Activated CD8-positive, alpha-beta T cell treated with anti-CD3 and anti-CD28 coated beads, Interleukin-2, amount 10 ng/mL, durations not matched to agents 7 days and 5 days (primary cell): ENCODE results near the gene CRTAP. TPM values are rescaled to one million over a fixed set of nuclear protein-coding genes. Genes with fewer than 3 reads are reported as not detected.

Experiments used
- ATAC-seq: fragments of 150-1000 bp; cut with Tn5 transposase; one replicate; pipeline ENCODE4 v1.10.0; 2021; ENCODE audit warnings: moderate library complexity
- CTCF ChIA-PET: fragments of 350-600 bp; sonication (Branson Sonifier 250); formaldehyde crosslinking; loops from one replicate; lab custom pipeline; 2021; ENCODE audit warnings: antibody characterized with exemption; lab: Charles Lee
- POLR2A ChIA-PET: fragments of 350-600 bp; sonication (Branson Sonifier 250); formaldehyde crosslinking; loops from one replicate; lab custom pipeline; 2021; ENCODE audit warnings: antibody characterized with exemption; lab: Charles Lee
- DNase-seq: peaks from one replicate; pipeline ENCODE4 v3.0.0-alpha.2; 2020
- H3K27ac Mint-ChIP-seq: one replicate; pipeline ENCODE4 v1.8.0; 2021; ENCODE audit warnings: mild to moderate bottlenecking, mixed read lengths
- H3K27me3 Mint-ChIP-seq: one replicate; pipeline ENCODE4 v1.8.0; 2021; ENCODE audit warnings: low read depth, mixed read lengths
- H3K36me3 Mint-ChIP-seq: one replicate; pipeline ENCODE4 v1.8.0; 2021; ENCODE audit warnings: low read depth, mixed read lengths
- H3K4me1 Mint-ChIP-seq: one replicate; pipeline ENCODE4 v1.8.0; 2021; ENCODE audit warnings: low read depth, mixed read lengths
- H3K4me3 Mint-ChIP-seq: one replicate; pipeline ENCODE4 v1.8.0; 2021; ENCODE audit warnings: mild to moderate bottlenecking, mixed read lengths
- H3K9me3 Mint-ChIP-seq: one replicate; pipeline ENCODE4 v1.8.0; 2022; ENCODE audit warnings: mixed read lengths; ENCODE audit not compliant: insufficient read depth
- total RNA-seq, 2 experiments: library from RNA; stranded (reverse); gene quantifications; one replicate each; pipeline ENCODE4 v1.2.3, GENCODE V29; 2021

CRTAP gene
- total RNA-seq, 2 experiments from 2014 or later = 21.2 to 22.5 TPM

DNA sequence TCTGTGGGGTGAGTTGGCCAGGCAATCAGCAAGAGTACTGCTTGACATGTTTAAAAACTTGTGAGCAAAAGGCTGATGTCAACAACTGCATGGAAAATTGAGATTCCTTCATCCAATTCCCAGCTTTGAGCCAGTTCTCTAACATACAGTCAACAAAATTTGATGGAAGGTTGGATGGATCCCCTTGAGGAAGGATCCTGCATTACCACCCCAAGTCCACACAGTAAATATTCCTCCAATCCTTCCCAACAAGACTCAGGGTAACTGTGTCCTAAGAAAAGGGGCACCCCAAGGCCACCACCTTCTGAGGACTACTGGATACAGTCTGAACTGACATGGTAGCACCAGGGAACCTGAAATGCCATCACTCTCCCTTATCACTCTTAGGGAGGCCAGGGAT is 32.0 kb upstream of the CRTAP start:
- H3K4me1 Mint-ChIP-seq = peaks cover 14% of the 10 kb centered on the region
- H3K9me3 Mint-ChIP-seq = no peaks in the 10 kb centered on the region
- H3K4me3 Mint-ChIP-seq = no peak overlapping the region
- ATAC-seq = no peak
- no peak overlapping the region for H3K27ac Mint-ChIP-seq
- no peaks in the 10 kb centered on the region for H3K27me3 Mint-ChIP-seq
- peaks cover 15% of the 10 kb centered on the region for H3K36me3 Mint-ChIP-seq
- POLR2A ChIA-PET = interaction anchor here (1.2 kb wide), 1 partner anchor 14 kb away, joined by 4 read pairs; no protein-coding TSS in a partner anchor
- no peak for DNase-seq
- CTCF ChIA-PET = interaction anchor here (1.0 kb wide), 1 partner anchor 134 kb away, joined by 3 read pairs; no protein-coding TSS in a partner anchor

DNA sequence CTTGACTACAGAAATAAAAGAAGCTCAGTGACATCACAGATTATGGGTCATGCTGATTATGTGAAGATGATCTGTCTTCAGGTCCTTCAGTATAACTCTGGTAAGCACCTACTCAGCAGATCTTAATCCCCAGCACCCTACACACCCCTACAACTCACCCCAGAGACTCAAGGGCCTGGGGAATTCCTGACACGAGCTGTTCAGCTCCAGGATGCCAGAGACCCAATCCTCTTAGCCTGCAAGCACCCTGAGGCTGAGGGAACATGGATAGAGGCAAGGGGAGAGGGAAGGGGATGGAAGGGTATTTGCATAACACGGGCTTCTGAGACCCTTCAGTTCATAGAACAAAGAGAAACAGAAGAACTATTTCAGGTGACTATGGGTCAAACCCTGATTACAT is 29.9 kb upstream of the CRTAP start:
- no peak overlapping the region for H3K4me3 Mint-ChIP-seq
- no peaks in the 10 kb centered on the region for H3K9me3 Mint-ChIP-seq
- no peak for DNase-seq
- ATAC-seq = no peak
- ChIA-PET CTCF (interaction anchor here (0.8 to 4.8 kb wide), 5 partner anchors 9 to 289 kb away, joined by 3 to 31 read pairs (median 5); no protein-coding TSS in a partner anchor), POLR2A (no interaction called here)
- no peaks in the 10 kb centered on the region for H3K27me3 Mint-ChIP-seq
- peaks cover 24% of the 10 kb centered on the region for H3K4me1 Mint-ChIP-seq
- H3K27ac Mint-ChIP-seq = no peak overlapping the region
- peaks cover 29% of the 10 kb centered on the region for H3K36me3 Mint-ChIP-seq

DNA sequence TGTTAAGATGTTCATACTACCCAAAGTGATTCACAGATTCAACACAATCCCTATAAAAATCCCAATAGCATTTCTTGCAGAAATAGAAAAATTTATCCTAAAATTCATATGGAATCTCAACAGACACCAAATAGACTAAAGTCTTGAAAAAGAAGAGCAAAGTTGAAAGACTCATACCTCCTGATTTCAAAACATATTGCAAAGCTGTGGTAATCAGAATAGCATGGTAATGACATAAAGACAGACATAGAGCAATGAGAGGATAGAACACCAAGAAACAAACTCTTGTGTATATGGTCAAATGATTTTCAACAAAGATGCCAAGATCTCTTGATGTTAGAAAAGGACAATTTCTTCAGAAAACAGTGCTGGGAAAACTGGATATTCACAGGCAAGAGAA is 25.1 kb upstream of the CRTAP start:
- ChIA-PET CTCF (interaction anchor here (2.2 kb wide), 1 partner anchor 14 kb away, joined by 10 read pairs; no protein-coding TSS in a partner anchor), POLR2A (no interaction called here)
- peaks cover 66% of the 10 kb centered on the region for H3K36me3 Mint-ChIP-seq
- no peaks in the 10 kb centered on the region for H3K9me3 Mint-ChIP-seq
- H3K27me3 Mint-ChIP-seq = no peaks in the 10 kb centered on the region
- H3K4me3 Mint-ChIP-seq = peak overlapping the region; percentile 55
- peaks cover 62% of the 10 kb centered on the region for H3K4me1 Mint-ChIP-seq
- DNase-seq (no peak), ATAC-seq (no peak)
- H3K27ac Mint-ChIP-seq = peak overlapping the region; percentile 70

DNA sequence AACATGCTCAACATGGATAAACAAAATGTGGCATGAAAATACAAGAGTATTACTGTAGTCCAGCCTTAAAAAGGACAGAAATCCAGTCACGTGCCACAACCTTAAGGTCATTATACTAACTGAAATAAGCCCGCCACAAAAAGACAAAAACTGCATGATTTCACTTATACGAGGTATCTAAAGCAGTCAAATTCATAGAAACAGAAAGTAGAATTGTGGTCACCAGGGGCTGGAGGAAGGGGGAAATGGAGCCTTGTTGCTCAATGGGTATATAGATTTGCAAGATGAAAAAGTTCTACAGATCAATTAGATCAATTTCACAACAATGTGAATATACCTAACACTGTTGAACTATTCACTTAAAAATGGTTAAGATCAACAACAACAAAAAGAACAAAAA is 24.3 kb upstream of the CRTAP start:
- DNase-seq (peak; percentile 54), ATAC-seq (peak; percentile 78)
- Mint-ChIP-seq H3K27me3 (no peaks in the 10 kb centered on the region), H3K4me1 (peaks cover 68% of the 10 kb centered on the region), H3K36me3 (peaks cover 67% of the 10 kb centered on the region), H3K9me3 (no peaks in the 10 kb centered on the region), H3K4me3 (peak overlapping the region; percentile 55), H3K27ac (peak overlapping the region; percentile 70)
- ChIA-PET POLR2A (no interaction called here), CTCF (interaction anchor here (1.2 to 2.2 kb wide), 3 partner anchors 15 to 58 kb away, joined by 3 to 10 read pairs (median 4); no protein-coding TSS in a partner anchor)

DNA sequence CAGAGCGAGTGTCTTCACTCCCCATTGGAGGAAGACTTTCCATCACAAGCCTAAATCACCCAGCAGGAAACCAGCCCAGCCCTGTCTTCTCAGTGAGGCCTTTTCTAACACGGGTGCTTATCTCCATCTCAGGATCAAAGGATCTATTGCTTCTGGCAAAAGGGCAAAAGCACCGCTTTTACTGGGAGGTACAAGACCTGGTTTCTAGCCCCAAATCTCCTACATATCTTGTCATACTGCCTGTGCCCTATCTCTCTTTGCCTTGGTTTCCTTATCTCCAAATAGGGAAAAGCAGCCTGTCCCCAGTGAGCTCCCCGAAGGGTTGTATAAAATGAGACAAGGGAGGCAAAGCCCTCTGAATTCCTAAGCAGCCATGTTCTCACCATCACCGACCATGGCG is 22.1 kb upstream of the CRTAP start:
- H3K27ac Mint-ChIP-seq = peak overlapping the region; percentile 4
- H3K4me1 Mint-ChIP-seq = peaks cover 74% of the 10 kb centered on the region
- no peaks in the 10 kb centered on the region for H3K9me3 Mint-ChIP-seq
- peaks cover 72% of the 10 kb centered on the region for H3K36me3 Mint-ChIP-seq
- no peak for ATAC-seq
- ChIA-PET CTCF (no interaction called here), POLR2A (interaction anchor here (0.6 kb wide), 1 partner anchor 35 kb away, joined by 3 read pairs; no protein-coding TSS in a partner anchor)
- H3K27me3 Mint-ChIP-seq = no peaks in the 10 kb centered on the region
- H3K4me3 Mint-ChIP-seq = no peak overlapping the region
- no peak for DNase-seq

DNA sequence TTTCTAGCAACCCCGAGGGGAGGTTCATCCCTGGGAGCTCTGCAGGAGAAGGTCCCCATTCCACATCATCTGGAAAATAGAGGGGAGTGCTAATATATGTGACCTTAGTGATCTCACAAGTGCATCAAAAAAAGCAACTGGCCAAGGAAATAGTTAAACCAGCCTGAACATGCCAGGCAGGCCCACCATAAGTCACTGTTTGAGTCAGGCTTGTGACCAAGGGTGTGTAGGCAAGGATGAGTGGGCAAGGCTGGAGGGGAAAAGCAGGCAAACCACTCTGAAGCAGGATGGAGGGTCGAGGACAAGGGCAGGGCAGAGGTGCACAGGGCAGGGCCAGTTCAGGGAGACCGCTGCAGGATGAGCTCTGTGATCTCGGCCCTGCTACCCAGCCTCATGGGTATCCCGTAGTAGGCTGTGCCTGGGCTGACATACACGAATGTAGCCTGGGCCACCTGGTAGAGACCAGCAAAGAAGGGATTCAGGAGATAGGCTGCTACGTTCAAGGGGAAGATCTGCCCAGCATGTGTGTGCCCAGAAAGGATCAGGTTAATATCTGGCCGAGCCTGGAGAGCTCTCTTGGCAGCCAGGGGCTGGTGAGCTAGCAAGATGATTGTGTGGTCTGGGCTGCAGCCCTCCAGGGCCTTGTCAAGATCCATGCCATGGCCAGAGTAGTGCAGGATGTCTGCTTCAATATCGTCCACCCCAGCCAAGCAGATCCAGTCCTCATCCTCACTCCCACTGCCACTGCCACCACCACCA is 21.1 kb upstream of the CRTAP start:
- Mint-ChIP-seq H3K36me3 (peaks cover 67% of the 10 kb centered on the region), H3K9me3 (no peaks in the 10 kb centered on the region), H3K4me1 (peaks cover 74% of the 10 kb centered on the region), H3K27ac (peak overlapping the region; percentile 65), H3K27me3 (no peaks in the 10 kb centered on the region), H3K4me3 (no peak overlapping the region)
- no peak for ATAC-seq
- DNase-seq = no peak
- POLR2A ChIA-PET = no interaction called here
- CTCF ChIA-PET = no interaction called here

DNA sequence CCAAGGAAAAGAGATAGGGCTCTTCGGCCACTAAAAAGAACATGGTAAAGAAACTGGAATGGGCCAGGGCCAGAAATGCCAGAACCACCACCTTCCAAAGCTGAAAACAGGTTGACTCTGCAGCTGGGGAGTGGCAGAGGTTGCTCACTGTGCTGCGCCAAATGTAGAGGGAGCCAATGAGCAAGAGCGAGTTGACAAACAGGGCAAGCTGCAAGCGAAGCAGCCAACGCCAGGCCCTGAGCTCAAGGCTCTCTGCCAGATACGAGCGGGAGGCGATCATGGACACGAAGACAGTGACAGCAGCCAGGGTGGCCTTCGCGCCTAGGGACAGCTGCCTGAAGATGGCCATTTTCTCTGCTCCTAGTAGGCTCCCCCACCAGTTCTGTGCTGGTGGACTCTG is 20.0 kb upstream of the CRTAP start:
- H3K4me1 Mint-ChIP-seq = peaks cover 64% of the 10 kb centered on the region
- no peaks in the 10 kb centered on the region for H3K9me3 Mint-ChIP-seq
- ChIA-PET CTCF (interaction anchor here (1.0 to 3.1 kb wide), 3 partner anchors 19 to 146 kb away, joined by 3 to 12 read pairs (median 4); no protein-coding TSS in a partner anchor), POLR2A (no interaction called here)
- no peak overlapping the region for H3K27ac Mint-ChIP-seq
- peaks cover 55% of the 10 kb centered on the region for H3K36me3 Mint-ChIP-seq
- H3K27me3 Mint-ChIP-seq = peaks cover 4% of the 10 kb centered on the region
- H3K4me3 Mint-ChIP-seq = no peak overlapping the region
- DNase-seq (no peak), ATAC-seq (no peak)

DNA sequence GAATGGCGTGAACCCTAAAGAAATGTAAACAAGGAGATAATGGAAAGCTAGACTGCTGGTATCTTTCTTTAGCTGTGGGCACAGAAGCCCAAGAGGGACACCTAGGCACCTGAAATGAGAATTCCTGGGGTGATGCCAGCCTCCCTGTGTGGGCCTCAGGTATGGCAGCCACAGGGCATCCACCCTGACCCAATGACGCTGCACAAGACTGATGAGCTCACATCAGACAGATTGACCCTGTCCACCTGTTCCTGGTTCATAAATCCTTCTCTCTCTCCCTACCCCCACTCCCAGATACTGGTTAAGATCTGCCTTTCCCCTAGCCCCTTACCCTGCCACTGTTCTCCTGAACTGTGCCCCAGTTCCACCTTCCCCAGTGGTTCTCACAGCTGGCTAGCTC is 18.4 kb upstream of the CRTAP start:
- ChIA-PET POLR2A (interaction anchor here (0.9 to 1.2 kb wide), 2 partner anchors 13 to 14 kb away, joined by 3 to 4 read pairs; no protein-coding TSS in a partner anchor), CTCF (interaction anchor here (0.6 to 3.1 kb wide), 7 partner anchors 9 to 277 kb away, joined by 3 to 13 read pairs (median 5); no protein-coding TSS in a partner anchor)
- Mint-ChIP-seq H3K27me3 (peaks cover 6% of the 10 kb centered on the region), H3K36me3 (peaks cover 40% of the 10 kb centered on the region), H3K27ac (peak overlapping the region; percentile 88), H3K4me1 (peaks cover 48% of the 10 kb centered on the region), H3K4me3 (peak overlapping the region; percentile 96), H3K9me3 (no peaks in the 10 kb centered on the region)
- no peak for DNase-seq
- ATAC-seq = no peak

DNA sequence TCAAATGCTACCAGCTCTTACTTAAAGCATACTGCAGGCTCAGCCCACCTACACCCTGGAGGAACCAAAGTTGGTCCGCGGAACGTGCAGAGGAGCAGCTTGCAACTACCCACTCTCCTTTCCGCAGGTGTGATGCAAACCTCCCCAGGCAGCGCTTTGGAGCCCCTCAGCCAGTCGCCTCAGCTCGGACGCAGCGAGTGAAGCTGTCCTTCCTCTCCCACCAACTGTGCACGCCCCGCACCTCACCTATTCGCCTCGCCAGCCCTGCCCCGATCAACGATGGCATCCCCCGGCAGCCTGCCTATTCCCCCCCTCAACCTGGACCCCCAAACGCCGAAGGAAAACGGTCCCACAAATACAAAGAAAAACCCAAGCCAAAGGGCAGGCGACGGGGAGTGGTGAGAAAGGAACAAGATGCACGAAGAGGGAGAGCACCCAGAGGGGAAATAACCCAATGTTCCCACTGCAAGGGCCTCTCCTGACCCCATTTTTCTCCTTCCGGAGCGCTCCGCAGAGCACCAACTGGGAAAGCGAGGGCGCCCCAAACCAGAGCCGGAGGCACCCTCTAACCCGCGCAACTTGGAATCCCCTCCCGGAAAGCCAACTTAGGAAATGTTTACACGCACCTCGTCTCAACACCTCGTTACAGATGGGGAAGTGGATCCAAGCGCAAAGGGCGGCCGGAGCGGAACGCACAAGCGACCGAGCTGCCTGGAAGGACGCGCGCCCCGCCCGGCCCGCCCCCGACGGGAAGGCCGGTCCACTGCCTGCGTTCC is 17.5 kb upstream of the CRTAP start:
- Mint-ChIP-seq H3K9me3 (no peaks in the 10 kb centered on the region), H3K36me3 (peaks cover 34% of the 10 kb centered on the region), H3K27me3 (peaks cover 6% of the 10 kb centered on the region), H3K27ac (peak overlapping the region; percentile 88), H3K4me1 (peaks cover 40% of the 10 kb centered on the region), H3K4me3 (peak overlapping the region; percentile 96)
- DNase-seq = peak; percentile 59
- CTCF ChIA-PET = interaction anchor here (0.6 to 3.1 kb wide), 6 partner anchors 9 to 277 kb away, joined by 3 to 13 read pairs (median 4); no protein-coding TSS in a partner anchor
- ATAC-seq = peak; percentile 59
- POLR2A ChIA-PET = interaction anchor here (0.9 to 1.2 kb wide), 2 partner anchors 12 to 14 kb away, joined by 3 to 4 read pairs; no protein-coding TSS in a partner anchor

DNA sequence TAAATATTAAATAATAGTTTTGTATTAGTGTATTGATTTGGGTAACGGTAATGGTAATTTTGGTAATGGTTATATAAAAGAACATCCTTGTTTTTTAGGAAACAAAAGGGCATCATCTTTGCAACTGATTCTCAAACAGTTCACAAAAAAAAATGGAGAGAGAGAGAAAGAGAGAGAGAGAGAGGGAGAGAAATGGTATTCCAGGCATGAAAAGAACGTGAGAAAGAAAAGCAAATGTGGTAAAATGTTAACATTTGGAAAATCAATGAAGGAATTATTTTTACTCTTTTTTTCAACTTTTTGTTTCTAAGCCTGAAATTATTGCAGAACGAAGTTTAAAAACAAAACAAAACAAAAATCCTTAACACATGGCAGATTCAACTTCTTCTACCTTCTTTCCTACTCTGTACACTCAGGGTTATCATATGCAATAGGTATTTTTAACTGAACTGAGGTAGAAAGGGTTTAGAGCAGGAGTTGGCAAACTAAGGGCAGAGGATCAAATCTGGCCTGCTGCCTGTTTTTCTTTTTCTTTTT is 14.6 kb upstream of the CRTAP start:
- H3K36me3 Mint-ChIP-seq = peaks cover 12% of the 10 kb centered on the region
- H3K27me3 Mint-ChIP-seq = peaks cover 11% of the 10 kb centered on the region
- H3K4me1 Mint-ChIP-seq = peaks cover 20% of the 10 kb centered on the region
- H3K4me3 Mint-ChIP-seq = no peak overlapping the region
- DNase-seq = no peak
- no peak for ATAC-seq
- ChIA-PET CTCF (interaction anchor here (0.6 to 1.2 kb wide), 3 partner anchors 14 to 32 kb away, joined by 3 to 4 read pairs (median 4); no protein-coding TSS in a partner anchor), POLR2A (interaction anchor here (0.6 kb wide), 1 partner anchor 15 kb away, joined by 3 read pairs; the partner anchor contains the start of gene CRTAP)
- H3K27ac Mint-ChIP-seq = no peak overlapping the region
- H3K9me3 Mint-ChIP-seq = no peaks in the 10 kb centered on the region

DNA sequence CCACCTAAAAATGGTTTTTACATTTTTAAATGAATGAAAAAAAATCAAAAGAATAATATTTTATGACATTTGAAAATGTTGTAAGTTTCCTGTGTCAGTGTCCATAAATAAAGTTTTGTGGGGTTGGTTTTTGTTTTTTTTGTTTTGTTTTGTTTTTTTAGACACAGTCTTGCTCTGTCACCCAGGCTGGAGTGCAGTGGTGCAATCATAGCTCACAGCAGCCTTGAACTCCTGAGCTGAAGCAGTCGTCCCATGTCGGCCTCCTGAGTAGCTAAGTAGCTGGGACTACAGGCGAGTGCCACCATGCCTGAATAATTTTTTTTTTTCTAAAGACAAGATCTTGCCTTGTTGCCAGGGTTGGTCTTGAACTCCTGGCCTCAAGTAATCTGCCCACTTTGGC is 14.1 kb upstream of the CRTAP start:
- Mint-ChIP-seq H3K27ac (no peak overlapping the region), H3K4me1 (peaks cover 19% of the 10 kb centered on the region), H3K36me3 (peaks cover 7% of the 10 kb centered on the region), H3K27me3 (peaks cover 15% of the 10 kb centered on the region), H3K9me3 (no peaks in the 10 kb centered on the region), H3K4me3 (no peak overlapping the region)
- DNase-seq = no peak
- ChIA-PET POLR2A (interaction anchor here (0.6 kb wide), 1 partner anchor 14 kb away, joined by 3 read pairs; the partner anchor contains the start of gene CRTAP), CTCF (no interaction called here)
- ATAC-seq = no peak
